Measurements from ENCODE around the gene CHCHD6.

The CHCHD6 gene

DNA sequence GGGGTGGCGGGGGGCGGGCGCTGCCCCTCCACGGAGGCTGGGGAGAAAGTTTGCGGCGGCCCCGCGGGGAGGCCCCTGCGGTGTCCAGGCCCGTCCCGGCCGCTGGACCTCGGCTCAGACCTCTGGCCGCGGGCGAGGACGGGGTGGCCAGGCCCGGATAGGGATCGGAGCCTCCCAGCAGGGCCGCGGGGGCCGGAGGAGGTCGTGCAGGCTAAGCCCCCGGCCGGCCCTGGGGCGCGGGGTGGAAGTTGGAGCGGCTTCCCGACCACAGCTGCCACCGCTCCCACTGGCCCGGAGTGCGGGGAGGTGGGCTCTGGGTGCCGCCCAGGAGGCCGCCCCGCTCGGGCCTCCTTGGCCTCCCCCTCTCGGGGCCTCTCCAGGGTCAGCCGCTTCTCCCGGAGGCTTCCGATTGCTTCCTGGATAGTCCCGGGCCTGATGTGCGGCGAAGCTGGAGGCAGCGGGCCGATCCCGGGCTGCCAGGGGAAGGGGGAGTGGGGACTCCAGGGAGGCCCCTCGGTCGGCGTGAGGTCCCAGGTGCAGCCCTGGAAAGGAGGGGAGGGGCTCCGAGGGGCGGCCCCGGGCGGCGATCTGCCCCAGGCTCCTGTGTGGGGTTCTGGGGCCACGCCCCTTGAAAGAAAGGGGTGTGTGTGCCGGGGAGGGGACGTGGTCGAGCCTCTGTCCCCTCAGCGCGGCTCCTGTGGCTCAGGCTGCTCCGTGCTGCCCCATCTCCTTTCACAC lies 279.8 kb downstream of the CHCHD6 start:
- peak; percentile 10 to 33 (median 27) for DNase-seq

DNA sequence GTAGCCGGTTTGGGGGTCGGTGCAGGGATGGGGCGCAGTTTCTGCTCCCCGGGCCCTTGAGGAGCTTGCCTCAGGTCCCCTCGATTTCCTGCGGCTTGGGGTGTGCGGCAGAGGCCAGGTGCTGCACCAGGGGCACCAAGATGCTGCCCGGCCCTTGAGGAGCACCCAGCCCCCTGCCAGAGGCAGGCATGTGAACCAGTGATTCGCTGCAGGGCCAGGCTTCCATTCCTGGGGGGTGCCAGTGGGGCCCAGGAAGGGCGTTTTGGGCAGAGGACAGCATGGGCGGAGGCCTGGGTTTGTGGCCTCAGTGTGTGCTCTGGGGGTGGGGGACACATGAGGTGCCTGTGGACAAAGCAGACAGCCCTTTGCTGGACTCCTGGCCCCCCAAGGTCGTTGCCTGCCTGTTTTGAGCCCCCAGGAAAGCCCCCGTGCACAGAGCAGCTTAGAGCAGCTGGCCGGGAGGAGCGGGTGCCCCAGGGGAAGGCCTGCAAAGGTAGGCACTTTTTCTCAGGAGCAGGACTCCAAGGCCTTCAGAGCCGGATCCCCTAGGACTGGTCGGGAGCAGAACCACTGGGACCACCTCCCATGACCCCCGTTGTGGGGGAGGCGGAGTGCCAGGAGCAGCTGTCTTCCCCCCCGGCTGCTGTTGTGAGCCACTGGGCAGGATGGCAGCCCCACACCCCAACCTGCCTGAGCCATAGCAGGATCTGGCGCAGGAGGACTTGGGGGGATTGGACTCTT lies 280.5 kb downstream of the CHCHD6 start:
- DNase-seq, result no peak

DNA sequence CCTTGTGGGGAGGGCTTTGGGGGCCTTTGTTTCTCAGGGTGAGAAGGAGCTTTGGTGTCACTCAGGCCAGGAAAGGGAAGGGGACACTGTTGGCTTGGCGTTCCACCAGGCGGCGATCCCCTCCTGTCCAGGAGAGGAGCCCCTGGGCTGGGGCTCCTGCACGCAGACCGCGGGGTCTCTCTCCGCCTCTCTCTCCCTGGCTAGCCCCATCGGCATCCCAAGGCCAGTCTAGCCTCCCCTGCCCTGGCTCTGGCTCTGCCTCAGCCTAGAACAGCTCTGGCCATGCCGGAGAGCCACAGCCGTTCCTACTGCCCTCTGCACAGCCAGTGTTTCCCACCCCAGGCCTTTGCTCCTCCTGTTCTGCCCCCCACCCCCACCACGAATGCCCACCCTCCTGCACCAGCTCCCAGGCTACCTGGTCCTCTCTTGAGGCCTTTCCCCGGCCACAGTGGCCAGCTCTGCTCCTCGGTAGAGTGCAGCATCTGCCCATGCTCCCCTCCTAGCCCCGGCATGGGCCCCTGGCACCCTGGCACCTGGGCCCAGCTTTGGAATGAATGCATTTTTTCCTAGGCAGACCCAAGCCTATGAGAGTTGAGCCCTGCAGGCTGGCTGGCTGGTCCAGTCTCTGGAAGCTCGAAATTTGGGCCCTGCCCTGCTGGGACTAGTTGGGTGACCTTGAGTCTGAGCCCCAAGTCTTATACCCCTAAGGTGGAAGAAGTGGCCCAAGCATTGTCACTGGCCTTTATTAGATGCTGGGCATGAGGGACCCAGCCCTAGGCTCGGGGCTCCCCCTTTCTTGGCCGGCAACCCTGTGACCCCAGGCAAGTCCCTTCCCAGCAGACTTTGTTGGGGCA lies 281.3 kb downstream of the CHCHD6 start:
- no peak for DNase-seq

DNA sequence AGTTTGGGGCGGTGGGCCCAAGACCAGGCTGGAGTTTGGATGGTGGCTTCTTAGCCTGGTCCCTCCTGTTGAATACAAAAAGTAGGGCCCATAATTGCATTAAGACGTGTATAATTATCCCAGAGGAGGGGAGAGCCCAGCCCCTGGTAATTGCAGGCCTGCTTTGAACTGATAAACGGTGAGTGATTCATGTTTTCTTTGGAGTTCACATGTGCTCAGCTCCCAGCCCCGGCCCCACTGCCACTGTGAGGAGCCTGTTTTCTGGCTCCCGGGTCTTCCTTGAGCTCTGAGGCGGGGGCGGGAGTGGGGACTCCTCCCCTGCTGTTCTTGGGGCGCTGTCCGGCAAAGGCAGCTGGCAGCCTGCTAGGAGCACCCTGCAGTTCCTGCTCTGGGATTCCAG lies 282.0 kb downstream of the CHCHD6 start:
- no peak for DNase-seq

DNA sequence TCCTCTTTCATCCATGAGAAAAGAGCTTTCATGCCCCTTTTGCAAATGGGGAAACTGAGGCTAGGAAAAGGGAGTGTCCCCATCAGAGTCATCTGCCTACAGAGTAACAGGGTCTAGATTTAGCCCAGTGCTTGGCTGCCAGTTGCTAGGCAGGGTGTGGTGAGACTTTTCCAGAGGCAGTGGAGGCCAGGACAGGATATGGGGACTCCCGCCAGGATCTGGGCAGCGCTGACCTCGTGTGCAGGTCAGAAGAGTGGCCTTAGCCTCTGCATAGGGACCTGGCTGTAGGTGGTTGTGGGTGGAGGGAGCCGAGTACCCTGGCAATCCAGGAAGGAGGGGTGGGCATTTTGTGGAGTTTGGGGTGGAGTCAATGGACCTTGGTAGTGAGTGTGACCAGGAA lies 283.1 kb downstream of the CHCHD6 start:
- no peak for DNase-seq

DNA sequence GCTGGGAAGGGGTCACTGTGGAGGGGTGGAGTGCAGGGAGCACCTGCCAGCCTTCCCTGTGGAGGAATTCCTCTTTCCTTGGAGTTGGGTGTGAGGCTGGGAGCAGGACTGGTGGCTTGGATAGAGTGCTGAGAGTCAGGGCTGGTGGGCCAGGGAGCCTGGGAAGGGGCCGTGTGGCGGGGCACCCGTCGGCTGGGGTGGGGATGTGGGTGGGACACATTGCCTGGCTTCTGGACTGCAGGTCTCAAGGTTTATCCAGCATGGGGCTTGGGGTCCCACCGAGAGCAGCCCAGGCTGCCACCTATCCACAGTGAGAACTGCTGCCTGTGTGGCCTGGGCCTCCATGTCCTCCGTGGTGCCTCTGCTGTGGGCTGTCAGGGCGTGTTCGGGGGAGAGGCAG lies 283.6 kb downstream of the CHCHD6 start:
- DNase-seq, result no peak

DNA sequence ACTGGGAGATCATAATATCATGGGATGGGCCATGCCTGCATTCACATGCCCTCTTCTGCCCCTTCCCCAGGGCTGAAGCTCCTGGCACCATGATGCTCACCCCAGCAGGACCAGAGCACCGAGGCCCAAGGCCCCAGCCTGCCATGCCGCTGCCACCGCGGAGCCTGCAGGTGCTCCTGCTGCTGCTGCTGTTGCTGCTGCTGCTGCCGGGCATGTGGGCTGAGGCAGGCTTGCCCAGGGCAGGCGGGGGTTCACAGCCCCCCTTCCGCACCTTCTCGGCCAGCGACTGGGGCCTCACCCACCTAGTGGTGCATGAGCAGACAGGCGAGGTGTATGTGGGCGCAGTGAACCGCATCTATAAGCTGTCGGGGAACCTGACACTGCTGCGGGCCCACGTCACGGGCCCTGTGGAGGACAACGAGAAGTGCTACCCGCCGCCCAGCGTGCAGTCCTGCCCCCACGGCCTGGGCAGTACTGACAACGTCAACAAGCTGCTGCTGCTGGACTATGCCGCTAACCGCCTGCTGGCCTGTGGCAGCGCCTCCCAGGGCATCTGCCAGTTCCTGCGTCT lies 284.5 kb downstream of the CHCHD6 start:
- no peak for DNase-seq

DNA sequence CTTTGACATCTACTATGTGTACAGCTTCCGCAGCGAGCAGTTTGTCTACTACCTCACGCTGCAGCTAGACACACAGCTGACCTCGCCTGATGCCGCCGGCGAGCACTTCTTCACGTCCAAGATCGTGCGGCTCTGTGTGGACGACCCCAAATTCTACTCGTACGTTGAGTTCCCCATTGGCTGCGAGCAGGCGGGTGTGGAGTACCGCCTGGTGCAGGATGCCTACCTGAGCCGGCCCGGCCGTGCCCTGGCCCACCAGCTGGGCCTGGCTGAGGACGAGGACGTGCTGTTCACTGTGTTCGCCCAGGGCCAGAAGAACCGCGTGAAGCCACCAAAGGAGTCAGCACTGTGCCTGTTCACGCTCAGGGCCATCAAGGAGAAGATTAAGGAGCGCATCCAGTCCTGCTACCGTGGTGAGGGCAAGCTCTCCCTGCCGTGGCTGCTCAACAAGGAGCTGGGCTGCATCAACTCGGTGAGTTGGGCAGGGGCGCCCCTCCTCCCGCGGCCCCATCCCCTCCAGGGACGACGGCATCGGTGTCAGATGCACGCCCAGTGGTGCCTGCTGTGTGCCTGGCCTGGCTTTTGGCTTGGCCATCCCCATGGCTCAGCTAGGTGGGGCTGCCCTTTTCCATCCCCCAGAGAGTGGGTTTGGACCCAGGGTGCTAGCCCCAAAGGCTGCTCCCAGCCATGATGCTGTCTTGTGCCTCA lies 285.4 kb downstream of the CHCHD6 start:
- DNase-seq, result no peak

DNA sequence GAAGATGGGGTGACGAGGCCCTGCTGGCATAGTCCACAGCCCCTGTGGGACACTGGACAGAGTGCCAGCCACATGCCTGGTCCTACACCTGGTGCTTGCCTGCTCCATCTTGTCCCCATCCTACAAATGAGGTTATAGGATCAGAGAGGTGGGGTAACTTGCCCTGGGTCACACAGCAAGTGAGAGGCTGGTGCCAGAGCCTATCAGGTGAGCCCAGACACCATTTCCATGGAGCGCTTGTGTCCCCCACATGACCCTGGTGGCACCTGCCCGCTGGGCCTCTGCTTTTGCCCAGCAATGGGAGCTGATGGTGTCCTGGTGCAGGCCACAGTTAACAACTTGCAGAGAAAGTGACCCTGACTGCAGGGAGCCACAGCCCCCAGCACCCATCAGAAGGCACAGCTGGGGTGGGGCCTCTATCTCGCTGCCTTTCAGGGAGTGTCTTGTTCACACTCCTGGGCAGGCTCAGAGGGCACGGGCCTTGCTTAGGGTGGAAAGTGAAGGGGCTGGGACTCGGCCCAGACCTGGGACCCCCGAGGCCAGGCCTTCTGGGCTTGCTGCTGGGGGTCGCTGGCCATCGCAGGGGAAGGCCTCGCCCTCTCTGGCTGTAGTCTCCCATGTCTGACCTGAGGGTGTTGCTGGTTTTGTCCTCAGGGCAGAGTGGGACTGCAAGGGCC lies 286.1 kb downstream of the CHCHD6 start:
- DNase-seq, result no peak

DNA sequence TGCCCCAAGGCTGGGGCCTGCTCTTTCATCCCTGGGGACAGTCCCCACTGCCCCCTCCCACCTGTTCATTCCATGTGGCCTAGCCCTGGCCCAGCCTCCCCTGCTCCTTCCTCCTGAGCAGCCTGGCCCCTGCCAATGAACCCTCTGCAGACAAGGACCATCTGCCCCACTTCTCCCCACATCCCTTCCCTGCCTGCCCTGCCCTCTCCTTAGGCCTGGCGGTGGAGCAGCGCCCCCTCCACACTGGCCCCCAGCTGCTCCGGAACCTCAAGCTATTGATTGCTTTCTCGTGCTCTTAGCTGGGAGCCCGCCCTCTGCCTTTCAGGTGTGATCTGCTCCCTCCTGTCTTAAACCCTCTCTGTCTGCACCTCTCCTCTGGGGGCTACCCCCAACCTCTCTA lies 286.9 kb downstream of the CHCHD6 start:
- no peak for DNase-seq

DNA sequence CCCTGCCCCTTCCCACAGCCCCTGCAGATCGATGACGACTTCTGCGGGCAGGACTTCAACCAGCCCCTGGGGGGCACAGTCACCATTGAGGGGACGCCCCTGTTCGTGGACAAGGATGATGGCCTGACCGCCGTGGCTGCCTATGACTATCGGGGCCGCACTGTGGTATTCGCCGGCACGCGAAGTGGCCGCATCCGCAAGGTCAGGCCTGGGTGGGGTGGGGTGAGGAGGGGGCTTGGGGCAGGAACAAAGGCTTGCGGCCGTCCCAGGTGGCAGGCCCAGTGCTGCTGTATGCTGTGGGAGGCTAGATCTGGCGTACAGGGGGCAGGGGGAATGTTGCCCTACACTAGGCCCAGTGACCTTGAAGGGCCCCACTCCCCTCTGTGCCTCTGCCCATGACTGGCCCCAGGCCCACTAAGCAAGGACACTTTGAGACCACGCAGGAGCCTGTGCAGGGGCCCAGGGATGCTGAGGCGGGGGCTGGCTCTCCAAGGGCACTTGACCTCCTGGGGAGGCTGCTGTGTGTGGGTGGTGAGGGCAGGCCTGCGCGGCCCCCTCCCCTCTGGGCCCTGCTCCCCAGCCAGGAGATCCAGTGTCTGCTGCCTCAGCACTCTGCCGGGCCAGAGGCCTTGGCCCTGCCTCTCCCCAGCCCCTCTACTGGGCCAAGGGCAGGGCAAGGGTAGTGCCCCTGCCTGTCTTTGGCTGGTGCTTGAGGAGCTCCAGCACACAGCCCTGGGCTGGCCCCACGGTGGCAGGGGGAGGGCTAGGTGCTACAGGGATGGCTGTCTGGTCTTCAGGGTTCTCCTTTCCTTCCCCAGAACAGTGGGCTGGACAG lies 287.5 kb downstream of the CHCHD6 start:
- DNase-seq, result no peak

DNA sequence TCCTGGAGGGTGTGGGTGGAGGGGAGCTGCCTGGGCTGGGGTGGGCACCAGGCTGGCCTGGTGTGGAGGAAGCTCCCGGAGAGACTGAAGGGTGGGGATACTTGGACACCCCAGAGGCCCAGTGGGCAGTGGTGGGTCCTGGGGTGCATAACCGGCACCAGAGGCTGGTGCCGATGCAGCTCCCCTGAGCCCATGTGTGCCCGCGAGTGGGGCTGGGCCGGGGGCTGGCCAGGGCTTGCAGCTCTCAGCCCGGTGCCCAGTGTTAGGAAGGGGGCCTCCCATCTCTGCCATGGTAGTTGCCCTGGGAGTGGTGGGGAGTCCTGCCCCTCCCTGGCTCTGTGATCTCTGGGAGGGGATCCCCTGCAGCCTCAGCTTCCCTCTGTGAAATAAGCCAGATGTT lies 288.2 kb downstream of the CHCHD6 start:
- DNase-seq, result no peak

DNA sequence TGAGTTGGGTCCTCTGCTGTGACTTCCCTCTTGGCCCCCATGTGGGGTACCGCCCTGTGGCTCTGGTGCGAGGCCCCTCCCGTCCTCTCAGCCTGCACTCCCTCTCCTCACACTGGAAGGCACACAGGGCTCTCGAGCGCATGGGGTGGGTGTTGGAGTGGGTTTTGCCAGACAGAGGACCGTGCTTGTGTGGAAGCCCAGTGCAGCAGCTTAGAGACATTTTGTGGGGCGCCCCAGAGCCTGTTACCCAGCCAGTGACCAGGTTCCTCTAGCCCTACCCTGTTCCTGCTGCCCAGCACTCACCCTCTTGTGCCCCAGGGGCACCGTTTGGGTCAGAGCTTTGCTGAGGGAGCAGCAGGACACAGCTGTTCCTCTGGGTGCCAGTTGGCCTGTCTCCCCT lies 288.7 kb downstream of the CHCHD6 start:
- no peak for DNase-seq

DNA sequence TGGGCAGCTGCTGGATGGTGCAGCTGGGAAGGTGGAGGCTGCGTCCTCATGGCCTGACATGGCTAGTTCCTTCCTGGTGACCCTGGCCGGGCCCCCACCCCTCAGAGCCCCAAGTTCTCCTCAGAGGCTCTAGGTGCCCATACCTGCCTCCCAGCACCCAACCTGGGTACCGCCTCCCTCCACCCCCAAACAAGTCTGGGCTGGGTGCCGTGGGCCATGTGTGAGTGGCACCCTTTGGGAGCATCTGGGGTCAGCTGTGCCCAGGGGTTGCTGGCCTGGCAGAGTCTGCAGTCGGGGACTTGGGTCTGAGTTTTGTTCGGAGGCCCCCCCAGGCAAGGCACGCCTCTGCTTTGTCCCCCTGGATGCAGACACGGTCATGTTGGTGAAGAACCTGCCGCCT lies 289.4 kb downstream of the CHCHD6 start:
- DNase-seq, result no peak

DNA sequence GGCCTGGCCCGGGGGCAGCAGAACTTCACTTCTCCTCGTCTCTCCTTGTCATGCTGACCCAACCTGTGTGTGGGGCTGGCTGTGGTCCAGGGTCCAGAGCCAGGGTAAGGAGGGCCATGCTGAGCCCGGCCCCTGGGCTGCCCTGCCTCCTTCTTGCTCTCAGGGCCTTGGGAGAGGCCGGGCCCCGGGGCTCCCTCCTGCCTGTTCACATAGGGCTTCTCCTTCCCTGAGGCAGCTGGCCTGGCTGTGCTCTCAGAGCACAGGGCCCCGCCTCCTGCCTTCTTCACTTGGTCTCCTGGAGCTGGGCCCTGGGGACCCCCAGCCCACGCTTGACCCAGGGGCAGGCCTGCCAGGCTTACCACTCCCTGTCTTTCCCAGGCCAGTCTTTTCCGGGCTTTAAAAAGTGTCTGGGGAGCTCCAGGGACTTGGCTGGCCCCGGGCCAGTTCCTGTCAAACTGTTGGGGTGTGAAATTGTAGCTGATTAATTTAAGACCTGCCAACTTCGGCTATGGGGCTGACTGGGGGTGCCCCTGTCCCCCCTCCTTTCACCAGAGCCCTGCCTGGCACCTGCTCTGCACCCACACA lies 290.7 kb downstream of the CHCHD6 start:
- DNase-seq, result no peak

DNA sequence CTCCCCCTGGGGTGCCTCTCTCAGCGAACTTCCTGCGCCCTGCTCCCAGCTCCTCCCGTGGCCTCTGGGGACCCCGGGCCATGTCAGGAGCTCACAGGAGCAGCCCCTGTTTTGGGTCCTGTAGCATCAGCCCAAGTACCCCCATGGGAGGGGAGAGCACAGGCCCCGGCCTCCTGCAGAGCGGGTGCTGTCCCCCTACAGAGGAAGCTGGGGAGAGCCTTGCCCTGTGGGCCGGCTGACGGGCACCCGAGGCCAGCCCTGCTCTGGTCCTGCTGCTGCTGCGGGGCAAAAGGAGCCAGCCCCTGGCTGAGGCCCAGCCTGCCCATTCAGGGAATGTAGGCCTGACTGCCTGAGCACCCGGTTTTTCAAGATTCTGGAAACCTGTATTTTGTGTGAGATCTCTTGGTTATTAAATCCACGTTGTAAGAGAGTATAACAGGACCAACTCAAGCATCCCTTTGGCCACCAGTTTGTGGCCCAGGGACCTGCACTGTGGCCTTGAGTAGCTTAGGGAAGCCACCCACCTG lies 291.3 kb downstream of the CHCHD6 start:
- DNase-seq, result no peak

DNA sequence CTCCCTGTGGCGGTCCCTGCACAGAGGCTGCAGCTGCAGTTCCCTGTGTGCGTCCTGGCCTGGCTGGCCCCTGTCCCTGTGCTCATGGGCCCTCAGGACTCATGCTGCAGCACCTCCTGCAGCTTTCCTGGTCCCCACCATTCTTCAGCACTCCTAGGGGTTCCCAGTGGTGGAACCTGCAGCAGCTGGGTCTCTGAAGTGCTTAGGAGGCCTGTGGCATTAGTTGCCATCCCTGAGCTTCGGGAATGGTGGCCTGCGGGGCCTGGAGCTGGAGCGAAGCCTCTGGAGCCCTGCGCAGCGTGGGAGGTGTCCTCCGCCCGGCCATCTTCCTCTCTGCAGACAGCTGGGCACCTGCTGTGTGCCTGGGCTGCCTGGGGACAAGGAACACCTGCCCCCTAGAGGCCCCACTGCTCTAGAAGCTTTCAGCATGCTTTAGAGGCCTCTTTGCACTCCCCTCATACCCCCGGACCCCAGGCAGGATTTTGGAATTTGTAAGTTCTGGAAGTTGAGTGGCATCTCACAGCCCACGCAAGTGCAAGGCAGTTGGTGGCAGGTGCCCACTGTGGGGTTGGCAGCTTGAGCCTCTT lies 292.0 kb downstream of the CHCHD6 start:
- DNase-seq, result no peak

DNA sequence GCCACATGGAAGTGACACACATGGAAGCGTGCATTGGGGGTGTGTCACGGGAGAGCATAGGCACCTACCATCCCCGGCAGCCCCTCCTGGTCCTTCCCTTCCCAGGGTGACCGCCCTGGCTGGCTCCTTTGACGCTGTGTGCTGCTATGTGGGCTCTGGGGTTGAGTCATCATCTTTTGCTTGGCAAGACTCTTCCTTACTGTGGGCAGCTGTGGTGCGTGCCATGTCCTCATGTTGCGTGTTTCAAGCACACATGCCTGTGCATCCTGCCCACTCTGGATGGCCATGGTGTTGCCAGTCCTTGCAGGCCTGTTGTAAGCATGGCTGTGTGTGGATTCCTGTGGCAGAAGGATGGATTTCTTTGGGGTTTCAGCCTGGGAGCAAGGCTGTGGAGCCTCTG lies 292.9 kb downstream of the CHCHD6 start:
- no peak for DNase-seq

DNA sequence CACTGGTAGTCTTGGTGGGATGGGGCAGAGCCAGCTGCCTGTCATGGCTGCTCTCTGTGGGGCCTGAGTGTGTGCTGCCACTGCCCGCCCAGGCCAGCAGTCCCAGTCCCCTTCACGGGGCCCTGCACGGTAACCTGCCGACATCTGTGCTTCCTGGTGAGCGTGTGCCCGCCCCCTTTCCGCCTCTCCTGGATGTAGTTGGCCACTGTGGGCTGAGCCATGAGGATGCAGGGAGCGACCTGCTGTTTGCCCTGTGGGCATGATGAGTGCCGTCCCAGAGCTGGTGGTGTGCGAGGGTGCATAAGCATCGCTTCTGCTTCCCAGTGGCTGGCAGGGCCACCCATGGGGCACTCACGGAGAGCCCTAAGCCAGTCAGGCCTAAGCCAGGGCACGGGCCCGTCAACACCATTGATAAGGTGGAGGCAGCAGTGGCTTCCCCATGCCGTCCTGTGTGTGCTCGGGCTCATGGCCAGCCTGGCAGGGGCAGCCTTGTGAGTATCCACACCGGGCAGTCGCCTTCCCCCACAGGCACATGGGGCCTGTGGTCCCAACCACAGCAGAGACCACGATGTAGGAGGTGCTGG lies 293.5 kb downstream of the CHCHD6 start:
- no peak for DNase-seq

DNA sequence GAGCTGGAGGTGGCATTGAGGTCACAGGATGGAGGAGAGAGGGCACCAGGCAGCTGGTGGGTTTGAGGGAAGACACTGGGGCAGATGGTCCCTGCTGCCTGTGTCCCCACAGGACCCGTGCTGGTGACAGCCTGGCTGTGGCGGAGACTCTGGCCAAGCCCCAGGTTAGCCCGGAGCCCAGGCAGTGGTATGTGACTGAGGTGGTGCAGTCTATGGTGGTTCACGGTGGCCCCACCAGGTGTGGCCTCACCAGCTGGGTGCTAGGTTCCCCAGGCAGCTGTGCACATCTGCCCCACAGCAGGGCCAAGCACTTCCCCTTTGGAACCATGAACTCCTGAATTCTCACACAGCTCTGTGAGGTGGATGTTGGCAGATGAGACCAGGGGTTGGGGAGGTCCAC lies 294.3 kb downstream of the CHCHD6 start:
- no peak for DNase-seq
